Activated CD8-positive, alpha-beta memory T cell treated with anti-CD3 and anti-CD28 coated beads, Interleukin-2, amount 50 U/mL, for 24 hours (primary cell): ENCODE results near the gene HOXB9.

Experiments
- DNase-seq: peaks from one replicate; pipeline ENCODE4 v3.0.0-alpha.2; 2020; ENCODE audit errors: extremely low read depth

The HOXB9 gene

DNA sequence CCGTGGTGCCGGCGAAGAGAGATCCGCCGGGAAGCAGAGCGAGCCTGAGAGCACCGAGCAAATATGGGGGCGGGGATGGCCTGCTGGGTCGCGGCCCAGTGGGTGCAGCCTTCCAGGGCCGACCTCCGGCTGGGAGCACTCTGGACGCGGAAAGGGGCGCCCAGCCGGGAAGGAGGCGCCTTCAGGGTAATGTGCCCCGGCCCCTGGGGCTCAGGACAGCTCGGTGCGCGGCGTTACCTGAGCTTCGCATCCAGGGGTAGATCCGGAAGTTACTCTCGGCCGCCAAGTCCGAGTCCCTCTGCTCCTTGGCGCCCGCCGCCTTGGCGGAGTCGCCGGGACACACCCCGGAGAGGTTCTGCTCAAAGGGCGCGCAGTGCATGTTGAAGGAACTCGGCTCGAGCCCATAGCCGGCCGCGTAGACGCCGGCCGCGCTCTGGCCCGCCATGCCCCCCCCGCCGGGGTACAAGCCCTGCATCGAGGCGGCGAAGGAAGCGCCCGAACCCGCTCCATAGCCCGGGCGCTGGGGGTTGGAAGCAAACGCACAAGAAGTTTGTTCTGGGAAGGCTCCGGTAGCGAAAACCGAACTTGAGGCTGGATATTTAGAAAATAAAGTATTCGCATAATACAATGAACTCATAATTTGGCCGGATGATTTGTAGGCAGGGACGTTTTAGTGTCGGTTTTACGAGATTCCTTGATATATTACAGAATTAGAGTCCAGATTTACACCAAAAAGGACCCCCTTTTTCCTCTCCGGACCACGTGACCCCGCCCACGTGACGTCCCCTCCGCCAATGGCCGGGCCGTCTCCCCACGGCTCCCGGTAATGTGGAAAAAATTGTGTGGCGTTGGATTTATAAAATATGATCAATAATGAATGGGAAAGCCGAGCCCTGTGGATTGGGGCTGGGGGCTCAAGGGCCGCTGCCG lies 15.6 kb downstream of the HOXB9 start, which contains the start of gene HOXB7:
Gene HOXB7, minus strand, starts transcription at position 736 of the 930 bp plus-strand sequence. Its CDS starts 99 bp downstream, at position 637.
- peak; percentile 44 for DNase-seq

DNA sequence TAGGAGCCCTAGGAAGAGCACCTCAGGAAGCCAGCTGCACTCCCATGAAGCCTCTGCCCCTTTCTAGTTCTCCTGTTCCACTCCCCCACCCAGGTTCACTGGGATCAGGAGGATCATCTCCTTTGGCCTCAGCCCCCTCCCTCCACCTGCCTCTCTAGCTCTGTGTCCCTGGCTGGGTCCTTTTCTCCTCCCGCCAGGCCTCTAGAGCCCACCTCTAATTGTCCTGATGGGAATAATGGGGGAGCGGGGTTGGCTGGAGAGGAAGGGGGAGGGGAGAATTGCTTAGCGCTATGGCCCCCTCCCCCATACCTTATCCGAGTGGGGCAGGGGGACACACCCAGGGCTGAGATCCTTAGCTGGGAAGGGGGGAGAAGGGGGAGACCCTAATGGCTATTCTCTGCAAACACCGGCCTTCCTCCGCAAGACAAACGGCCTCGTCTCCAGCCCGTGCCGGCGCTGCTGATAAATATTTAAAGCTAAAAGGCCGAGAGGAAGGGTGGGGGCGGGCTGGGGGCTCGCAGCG lies 16.3 kb downstream of the HOXB9 start:
- DNase-seq, result no peak

DNA sequence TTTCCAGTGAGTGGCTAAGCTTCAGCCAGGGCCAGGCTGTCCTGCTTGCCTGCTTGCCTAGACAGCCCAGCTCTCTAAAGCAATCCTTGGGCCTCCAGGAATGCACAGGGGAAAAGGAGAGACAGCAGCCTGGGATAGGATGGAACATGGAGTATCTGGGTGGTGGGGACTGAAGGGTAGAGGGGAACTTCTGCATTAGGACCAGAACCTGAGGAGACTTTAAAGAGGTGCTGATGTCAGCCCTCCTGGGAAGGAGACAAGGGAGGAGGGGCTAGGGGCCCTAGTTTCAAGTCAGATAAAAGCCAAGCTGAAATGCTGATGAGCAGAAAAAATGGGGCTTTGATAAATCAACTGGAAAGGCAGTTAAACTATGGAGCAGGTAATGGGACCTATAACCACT lies 17.1 kb downstream of the HOXB9 start:
- DNase-seq, result no peak

DNA sequence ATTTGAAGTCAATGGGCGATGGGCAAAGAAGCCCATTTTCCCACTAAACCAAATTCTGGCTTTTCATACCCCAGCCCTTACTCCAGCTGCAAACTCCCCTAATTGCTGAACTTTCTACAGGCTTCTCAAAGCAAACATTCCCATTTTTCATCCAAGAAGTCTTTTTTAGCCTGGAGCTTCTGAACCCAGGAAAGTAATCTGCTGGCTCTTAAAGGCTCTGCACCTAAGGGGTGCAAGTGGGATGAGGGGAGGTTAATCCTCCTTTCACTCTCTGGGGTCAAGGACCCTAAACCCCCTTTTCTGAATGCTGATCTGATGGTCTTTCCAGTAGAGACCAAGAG lies 17.7 kb downstream of the HOXB9 start:
- DNase-seq, result no peak

DNA sequence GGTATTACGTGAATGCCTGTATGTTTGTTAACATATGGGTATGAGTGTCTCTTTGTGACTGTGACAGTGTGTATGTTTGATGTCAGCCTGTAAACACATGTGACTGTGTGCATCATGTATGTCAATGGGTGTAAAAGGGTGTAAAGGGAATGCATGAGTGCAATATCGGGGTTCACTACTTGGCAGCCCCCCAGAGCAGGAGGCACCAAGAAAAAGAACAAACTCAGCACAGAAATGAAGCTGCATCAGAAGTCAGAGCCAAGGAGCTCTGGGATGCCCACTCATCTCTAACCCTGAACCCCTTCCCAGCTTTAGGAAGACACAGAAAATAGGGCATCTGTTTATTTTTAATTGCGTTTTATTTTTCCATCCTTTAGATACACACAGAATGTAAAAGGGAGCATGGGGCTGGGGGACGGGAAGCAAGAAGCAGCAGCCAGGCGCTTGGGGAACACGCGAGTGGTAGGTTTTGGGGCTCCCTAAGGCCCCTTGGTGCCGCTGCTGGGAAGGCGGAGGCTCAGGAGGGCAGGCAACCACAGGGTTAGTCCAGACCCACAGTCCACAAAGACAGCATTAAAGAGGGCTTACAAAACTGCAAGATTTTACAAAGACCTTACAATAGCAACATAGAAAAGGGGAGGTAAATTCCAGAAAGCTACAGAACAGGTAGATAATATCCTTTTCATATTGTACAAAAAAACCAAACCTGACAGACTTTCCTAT lies 19.1 kb downstream of the HOXB9 start:
- DNase-seq, result no peak

DNA sequence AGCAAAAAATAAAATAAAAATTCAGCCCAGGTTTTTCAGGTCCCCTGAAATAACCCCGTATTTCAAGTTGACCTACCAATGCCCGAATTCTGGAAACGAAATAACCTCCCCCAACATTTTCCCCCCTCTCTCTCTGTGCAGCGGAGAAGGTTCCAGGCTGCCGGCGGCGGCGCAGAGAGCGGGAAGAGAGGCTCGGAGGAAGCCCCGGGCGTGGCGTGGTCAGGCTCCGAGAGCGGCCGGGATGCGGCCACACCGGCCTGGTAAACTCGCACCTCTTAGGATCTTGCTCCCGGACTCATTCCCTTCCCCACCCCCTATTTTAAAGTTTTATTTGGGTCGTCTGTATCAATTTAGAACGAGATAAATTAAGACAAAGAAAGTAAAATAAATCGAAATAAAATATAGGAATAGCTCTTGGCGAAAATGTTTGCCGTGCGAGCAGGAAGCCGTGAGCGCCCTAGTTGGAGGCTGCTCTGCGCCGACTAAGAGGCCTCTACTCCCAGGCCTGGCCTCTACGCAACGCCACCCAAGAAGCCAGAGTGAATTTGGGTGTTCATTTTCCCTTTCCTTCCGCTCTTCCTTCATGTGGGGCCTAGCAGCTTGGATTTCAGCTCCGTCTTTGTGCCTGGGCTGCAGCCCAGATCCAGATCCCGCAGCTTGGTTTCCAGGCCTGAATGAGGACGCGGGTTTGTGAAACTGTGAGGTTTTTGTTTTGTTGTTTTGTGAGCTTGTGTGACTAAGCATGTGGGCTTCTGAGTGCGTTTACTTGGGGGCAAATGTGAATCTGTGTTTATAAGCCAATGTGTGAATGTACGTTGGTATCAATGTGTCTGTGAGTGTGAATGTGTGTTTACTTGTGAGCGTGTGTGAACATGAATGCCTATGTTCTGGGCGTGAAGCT lies 19.9 kb downstream of the HOXB9 start:
- DNase-seq, result no peak

DNA sequence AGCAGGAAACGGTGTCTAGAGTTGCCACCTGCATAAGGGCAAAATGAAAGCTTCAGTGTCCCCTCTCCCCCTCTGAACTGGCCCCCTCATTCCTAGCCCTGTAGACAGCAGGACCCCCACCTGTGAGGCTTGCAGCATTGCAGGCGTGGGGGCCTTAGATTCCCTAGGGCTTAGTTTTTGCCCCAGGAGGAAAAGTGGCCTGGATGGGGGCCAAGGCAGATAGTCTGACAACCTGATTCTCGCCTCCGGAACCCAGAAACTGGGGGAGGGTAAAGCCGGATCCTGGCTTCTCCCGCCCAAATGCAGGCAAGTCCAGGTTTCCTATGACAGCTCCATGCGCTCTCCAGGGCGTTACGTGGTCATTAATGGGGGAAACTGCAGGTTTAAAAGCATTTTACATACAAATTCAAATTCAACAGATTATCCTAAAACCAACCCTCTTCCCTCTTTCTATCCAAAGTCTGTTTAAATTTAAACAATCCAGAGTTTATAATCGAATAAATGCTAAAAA lies 20.7 kb downstream of the HOXB9 start:
- no peak for DNase-seq

DNA sequence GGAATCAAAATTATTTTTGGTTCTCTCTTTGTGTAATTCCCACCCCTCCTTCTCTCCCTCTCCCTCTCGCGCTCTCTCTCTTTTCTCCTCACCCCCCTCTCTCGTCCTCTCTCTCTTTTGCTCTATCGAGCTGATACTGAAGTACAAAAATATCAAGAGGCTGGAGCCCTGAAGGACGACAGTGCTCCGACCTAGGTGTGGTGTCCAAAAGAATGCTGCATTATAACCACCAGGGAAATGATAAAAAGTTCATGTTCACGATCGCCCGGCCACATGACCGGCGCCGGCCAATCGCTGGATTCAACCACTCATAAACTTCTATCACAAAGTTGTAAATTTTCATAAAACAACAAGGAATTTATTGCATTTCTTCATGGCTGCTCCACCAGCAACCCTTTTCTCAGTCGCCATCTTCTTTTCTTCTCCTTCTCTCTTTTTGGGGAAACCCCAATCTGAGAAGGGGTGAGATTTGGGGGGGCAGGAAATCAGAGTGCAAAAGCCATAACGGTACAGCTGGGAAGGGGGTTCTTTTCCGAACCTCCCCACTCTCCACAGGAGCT lies 21.3 kb downstream of the HOXB9 start, which contains the start of gene HOXB6:
Gene HOXB6, minus strand, starts transcription at position 217 of the 560 bp plus-strand sequence. CDS start 6,836 bp downstream, outside the sequence.
- no peak for DNase-seq

DNA sequence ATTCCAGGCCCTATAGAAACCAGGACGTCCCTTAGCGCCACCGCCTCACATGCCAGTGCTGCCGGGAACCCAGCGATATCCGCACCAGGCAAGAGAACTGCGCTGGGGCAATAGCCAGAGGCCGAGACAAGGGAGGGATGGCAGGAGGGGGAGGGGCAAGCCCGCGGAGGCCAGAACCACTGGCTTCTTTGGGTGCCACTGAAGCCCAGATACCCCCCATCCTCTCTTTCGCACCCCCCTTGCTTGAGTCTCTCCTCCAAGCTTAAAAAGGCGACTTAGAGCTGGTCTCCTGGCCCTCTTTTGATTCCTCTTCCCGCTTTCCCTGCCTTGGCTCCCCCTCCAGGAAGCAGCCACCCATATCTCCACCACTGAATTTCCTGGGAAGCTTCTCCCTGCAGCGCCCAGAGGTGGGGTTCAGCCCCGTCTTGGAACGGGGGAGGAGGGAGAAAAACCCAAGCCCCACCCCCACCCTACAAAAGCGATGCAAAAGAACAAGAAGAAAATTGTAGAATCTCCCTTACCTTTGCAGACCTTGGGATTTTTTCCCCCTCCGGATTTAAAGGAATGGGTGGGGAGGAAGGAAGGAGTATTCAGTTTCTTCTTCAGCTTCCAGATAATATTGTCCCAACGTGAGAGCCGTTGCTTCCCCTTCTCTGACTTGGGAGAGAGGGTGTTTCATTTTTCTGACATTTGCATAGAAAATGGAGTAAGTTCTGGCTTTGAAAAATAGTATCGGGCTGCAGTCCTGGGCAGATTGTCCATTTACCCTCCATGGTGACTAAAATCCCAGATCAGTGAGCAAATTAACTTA lies 22.0 kb downstream of the HOXB9 start:
- no peak for DNase-seq

DNA sequence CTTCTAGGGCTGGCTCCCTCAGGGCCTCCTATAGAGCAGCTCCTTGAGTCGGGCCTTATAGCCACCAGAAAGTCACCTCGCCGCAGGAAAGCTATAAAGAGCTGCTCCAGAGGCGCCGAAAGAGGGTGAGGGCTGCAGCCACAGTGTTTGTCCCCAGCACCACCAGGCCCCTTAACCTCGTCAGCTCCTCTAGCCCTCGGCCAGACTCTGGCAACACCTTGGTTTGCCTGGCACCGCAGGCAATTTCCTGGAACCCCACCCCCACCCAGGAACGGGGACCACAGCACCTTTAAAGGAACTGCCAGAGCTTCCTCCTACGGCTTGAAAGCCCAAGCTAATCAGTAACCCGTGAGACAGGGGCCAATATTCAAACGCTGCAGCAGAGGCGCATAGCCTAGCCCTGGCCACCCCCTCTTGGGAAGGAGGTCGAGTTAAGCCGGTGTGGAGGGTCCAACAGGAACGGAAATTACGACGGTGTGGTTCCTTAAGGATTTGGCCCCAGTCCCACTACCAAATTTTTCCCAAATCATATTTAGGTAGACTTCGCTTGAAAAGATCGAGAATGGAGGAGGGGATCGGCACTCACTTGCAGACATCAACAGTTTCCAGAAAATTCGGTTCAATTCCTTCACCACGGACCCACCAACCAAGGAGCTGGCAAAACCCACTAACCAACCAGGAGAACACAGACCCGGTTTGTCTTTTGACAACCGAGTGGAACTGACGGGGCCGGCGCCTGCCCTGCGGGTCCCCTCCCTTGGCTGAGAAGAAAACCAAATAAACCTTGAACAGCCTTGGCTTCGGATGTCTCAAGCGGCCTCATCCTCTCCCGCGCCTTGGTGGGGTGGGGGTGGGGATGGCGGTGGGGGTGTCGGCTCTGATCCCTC lies 24.4 kb downstream of the HOXB9 start:
- DNase-seq, result no peak

DNA sequence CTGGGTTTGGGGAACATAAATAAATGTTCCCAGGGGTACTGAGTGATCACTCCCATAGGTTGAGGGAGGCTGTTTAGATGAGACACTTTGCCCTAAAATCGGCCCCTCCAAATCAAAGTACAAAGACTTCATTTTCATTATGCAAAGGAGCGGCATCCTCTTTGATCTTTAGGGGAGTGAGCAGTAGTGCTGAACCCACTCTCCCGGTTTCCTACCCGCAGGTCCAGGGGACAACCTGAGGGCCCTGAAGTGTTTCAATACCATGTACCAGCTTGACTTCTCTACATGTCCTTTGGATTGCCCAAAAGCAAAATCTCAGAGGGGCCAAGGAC lies 25.0 kb downstream of the HOXB9 start:
- DNase-seq, result no peak

DNA sequence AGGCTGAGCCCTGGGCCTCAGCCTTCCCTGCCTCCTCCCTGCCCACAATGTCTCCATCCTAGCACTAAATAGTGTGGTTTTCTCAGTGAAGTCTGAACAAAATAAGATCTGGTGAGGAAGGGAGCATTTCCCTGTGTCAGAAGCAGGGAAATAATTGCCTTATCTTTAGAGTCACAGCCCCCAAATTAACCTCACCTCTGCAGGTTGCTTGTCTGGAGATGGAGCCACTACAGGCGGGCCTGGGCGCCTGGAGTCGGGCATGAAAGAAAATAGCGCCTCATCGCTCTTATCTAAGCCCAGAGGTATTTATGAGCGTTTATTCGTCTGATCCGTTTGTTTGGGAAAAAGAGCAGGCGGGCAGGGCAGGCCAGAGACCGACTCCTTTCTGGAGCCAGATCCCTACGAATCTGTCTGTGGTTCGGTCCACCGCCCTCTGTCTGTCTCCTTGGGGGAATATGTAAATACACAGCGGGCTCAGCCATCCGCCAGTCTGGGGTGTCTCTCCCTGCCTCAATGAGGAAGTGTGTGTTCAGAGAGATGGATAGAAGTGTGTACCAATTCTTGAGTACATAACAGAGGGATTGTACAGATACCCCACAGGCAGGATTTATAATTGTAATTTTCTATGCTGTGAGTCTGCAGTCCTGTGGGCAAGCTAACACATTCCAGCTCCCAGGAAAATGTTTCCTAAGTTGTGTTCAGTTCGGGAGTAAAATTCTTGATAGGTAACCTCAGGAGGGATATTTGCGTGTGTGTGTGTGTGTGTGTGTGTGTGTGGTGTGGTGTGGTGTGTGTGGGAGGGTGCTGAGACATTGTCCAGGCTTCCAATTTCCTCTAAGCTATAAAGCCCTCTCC lies 25.7 kb downstream of the HOXB9 start:
- DNase-seq, result no peak

DNA sequence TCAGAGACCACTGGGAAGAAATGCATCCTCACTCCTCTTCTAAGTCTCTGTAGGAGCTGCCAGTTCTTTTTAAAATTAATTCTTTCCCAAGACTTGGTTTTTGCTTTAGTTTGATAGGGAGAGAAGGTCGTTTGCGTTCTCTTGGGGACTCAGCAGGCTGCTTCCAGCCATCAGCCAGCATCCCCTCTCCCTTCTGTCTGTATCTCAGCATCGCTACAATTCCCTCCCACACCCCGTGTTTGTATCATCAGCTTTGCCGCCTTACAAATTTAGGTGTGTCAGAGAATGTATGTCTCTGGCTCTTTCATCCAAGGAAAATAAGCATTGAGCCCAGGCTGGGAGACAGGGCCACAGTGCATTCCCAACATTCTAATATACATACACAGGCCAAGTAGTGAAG lies 26.8 kb downstream of the HOXB9 start:
- no peak for DNase-seq

DNA sequence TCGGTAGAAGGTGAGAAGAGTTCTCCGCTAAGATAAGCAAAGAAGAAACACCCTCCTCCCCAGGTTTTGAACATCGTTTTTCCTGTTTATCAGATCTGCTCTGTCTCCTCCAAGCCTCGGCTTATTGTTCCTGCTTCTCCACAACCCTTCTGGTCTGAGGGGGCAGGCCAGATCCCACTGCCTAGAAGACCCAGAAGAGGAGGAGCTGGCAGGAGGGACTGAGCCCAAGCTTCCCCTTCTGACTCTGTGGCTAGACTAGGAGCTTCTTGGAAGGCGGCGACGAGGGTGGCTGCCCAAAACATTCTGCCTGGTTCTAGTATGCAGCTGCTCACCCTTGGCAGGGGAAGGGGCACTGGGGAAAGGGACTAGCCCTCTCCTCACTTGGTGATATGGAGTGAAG lies 27.4 kb downstream of the HOXB9 start:
- DNase-seq, result no peak

DNA sequence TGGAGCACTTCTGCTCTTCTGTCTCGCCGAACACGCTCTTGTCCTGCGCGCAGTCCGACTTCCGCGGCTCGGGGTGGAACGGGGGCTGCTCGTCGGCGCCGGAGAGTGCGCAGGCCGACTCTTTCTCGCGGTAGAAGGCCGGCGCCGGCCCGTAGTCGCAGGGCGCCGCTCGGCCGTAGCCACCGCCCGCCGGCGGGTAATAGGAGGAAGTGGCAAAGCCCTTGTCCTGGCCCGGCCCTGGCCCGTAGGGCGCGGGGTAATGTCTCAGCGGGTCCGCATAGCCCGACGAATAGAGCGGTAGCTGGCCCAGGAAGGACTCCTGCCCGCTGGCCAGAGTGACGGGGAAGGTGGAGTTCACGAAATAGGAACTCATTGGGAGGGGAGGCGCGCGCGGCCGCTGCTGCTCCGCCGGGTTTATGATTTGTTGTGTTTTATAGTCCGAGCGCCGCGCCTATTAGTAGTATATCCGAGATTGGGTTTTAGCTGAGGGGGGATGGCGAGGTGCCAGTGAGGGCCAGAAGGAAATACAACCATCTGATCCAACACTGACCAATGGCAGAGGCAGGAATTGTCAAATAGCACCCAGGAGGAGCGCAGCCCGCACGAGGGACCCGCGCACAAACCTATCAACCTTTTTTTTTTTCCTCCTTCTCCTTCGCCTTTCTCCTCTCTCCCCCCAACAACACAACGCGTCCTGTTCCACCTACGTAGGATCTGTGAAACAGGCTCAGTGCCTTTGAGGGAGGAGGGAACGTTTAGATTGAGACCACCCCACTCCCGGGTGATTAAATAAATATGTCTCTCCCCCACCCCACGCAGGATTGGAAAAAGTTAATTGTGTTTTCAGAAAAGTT lies 28.2 kb downstream of the HOXB9 start:
- no peak for DNase-seq

DNA sequence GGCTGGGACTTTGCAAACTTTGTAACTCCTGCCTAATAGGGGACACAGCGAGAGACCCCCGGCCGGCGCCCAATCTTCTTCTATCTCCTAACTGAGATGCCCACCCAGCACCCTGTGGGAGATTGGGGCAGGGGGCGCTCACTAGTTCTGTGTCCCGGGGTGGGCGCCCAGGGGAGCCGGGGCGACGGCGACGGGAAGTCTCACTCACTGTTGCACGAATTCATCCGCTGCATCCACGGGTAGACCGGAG lies 28.7 kb downstream of the HOXB9 start:
- no peak for DNase-seq

DNA sequence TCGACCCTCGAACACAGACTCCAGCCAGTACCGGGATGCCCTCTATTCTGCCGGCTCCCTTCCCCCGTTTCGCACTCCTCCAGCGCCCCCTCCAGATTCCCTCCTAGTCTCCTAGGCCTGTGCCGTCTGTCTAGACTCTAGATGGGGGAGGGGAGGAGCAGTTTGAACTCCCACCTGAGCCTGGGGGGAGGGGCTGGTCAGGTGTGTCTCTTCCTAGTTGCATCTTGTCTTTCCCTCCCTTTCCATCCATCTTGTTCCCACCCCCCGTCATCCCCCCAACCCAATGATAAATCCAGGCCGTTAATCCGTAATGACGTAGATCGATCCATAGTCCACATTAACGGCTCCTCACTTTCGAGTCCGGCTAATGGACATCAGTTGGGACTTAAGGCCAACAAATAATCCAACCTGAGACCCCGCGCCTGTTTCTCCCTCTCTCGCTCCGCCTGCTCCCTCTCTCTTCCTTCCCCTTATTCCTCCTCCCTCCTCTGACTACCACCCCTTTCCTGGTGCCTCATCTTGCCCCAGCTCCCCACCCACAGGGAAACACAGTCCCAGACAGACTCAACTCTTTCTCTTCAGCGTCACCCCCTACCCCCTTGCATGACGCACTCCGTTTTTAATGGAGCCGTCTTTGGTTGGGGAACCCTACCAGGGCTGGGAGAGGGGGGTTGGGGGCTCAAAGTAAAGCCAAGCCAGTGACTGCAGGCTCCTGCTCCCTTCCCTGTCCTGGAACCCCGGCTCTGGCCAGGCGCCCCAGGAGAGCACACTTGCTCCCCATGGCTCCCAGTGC lies 29.2 kb downstream of the HOXB9 start:
- no peak for DNase-seq
